H9 (cell line): ENCODE data around the gene MFSD6. TPM values are rescaled to one million over a fixed set of nuclear protein-coding genes. Genes with fewer than 3 reads are reported as not detected.

Experiments
- DNase-seq: peaks from one replicate; pipeline ENCODE4 v3.0.0-alpha.2; 2017
- H2AFZ ChIP-seq: one replicate; pipeline ENCODE4 v1.6.1; 2013; ENCODE audit warnings: mild to moderate bottlenecking, low read length, control low read depth, moderate library complexity
- H2AK5ac ChIP-seq: 2 replicates; pipeline ENCODE4 v1.6.1; 2013; ENCODE audit warnings: low read length, control low read depth, mixed read lengths; ENCODE audit not compliant: insufficient read length
- H2BK120ac ChIP-seq: one replicate; pipeline ENCODE4 v1.6.1; 2013; ENCODE audit warnings: low read depth, mild to moderate bottlenecking, low read length, control low read depth, inconsistent platforms; ENCODE audit not compliant: poor library complexity, severe bottlenecking
- H2BK12ac ChIP-seq: 2 replicates; pipeline ENCODE4 v1.6.1; 2013; ENCODE audit warnings: low read length, control low read depth, mixed read lengths, low read depth; ENCODE audit not compliant: insufficient read length
- H2BK15ac ChIP-seq: 2 replicates; pipeline ENCODE4 v1.6.1; 2013; ENCODE audit warnings: low read depth, low read length, control low read depth
- H2BK20ac ChIP-seq: one replicate; pipeline ENCODE4 v1.6.1; 2013; ENCODE audit warnings: low read depth, mild to moderate bottlenecking, low read length, control low read depth, inconsistent platforms; ENCODE audit not compliant: poor library complexity, severe bottlenecking
- H2BK5ac ChIP-seq: 2 replicates; pipeline ENCODE4 v1.6.1; 2013; ENCODE audit warnings: low read length, control low read depth, mixed read lengths; ENCODE audit not compliant: insufficient read length
- H3K14ac ChIP-seq: 2 replicates; pipeline ENCODE4 v1.6.1; 2013; ENCODE audit warnings: low read length, control low read depth; ENCODE audit not compliant: insufficient read depth
- H3K18ac ChIP-seq: 2 replicates; pipeline ENCODE4 v1.6.1; 2013; ENCODE audit warnings: low read depth, mild to moderate bottlenecking, mixed read lengths, low read length, control low read depth; ENCODE audit not compliant: insufficient read length
- H3K23ac ChIP-seq: 2 replicates; pipeline ENCODE4 v1.6.1; 2013; ENCODE audit warnings: low read length, control low read depth, mixed read lengths, low read depth; ENCODE audit not compliant: insufficient read length
- H3K23me2 ChIP-seq: 2 replicates; pipeline ENCODE4 v1.6.1; 2013; ENCODE audit warnings: low read depth, mild to moderate bottlenecking, mixed read lengths, low read length, control low read depth; ENCODE audit not compliant: insufficient read length, poor library complexity, severe bottlenecking
- H3K27ac ChIP-seq: 2 replicates; pipeline ENCODE4 v1.5.1; 2013; ENCODE audit warnings: low read length, control low read depth, mixed read lengths, low read depth; ENCODE audit not compliant: insufficient read length
- H3K27me3 ChIP-seq: 2 replicates; pipeline ENCODE4 v1.6.1; 2013; ENCODE audit warnings: low read length, control low read depth, inconsistent platforms; ENCODE audit not compliant: insufficient read depth
- H3K4ac ChIP-seq: 2 replicates; pipeline ENCODE4 v1.6.1; 2013; ENCODE audit warnings: low read depth, mild to moderate bottlenecking, control low read depth, inconsistent platforms, low read length, moderate library complexity
- H3K4me1 ChIP-seq: 2 replicates; pipeline ENCODE4 v1.6.1; 2013; ENCODE audit warnings: low read length, control low read depth, inconsistent platforms; ENCODE audit not compliant: insufficient read depth
- H3K4me2 ChIP-seq: 2 replicates; pipeline ENCODE4 v1.6.1; 2013; ENCODE audit warnings: low read length, control low read depth, mixed read lengths; ENCODE audit not compliant: insufficient read length, insufficient read depth
- H3K56ac ChIP-seq: 2 replicates; pipeline ENCODE4 v1.6.1; 2013; ENCODE audit warnings: low read depth, mild to moderate bottlenecking, mixed read lengths, low read length, control low read depth; ENCODE audit not compliant: insufficient read length
- H3K79me1 ChIP-seq: 2 replicates; pipeline ENCODE4 v1.6.1; 2013; ENCODE audit warnings: low read depth, mild to moderate bottlenecking, moderate library complexity, low read length, control low read depth, inconsistent platforms; ENCODE audit not compliant: insufficient read depth, poor library complexity, severe bottlenecking
- H3K79me2 ChIP-seq: 2 replicates; pipeline ENCODE4 v1.6.1; 2013; ENCODE audit warnings: low read length, control low read depth, inconsistent platforms; ENCODE audit not compliant: insufficient read depth
- H3K9ac ChIP-seq: 2 replicates; pipeline ENCODE4 v1.6.1; 2013; ENCODE audit warnings: low read length, control low read depth, mixed read lengths; ENCODE audit not compliant: insufficient read length; ENCODE audit errors: extremely low read depth
- H3K9me3 ChIP-seq: one replicate; pipeline ENCODE4 v1.6.1; 2013; ENCODE audit warnings: low read depth, low read length, inconsistent platforms; ENCODE audit not compliant: control insufficient read depth
- H3T11ph ChIP-seq: one replicate; pipeline ENCODE4 v1.6.1; 2013; ENCODE audit warnings: mild to moderate bottlenecking, low read length, control low read depth, inconsistent platforms
- H4K20me1 ChIP-seq: one replicate; pipeline ENCODE4 v1.6.1; 2013; ENCODE audit not compliant: control insufficient read depth, insufficient read length, insufficient read depth
- H4K5ac ChIP-seq: 2 replicates; pipeline ENCODE4 v1.6.1; 2013; ENCODE audit warnings: low read depth, mild to moderate bottlenecking, mixed read lengths, low read length, control low read depth; ENCODE audit not compliant: insufficient read length
- H4K8ac ChIP-seq: replicated peaks from 2 replicates; pipeline ENCODE4 v1.6.1; 2013; ENCODE audit warnings: low read length, control low read depth, mixed read lengths, low read depth; ENCODE audit not compliant: insufficient read length
- H4K91ac ChIP-seq: 2 replicates; pipeline ENCODE4 v1.6.1; 2013; ENCODE audit warnings: low read depth, mild to moderate bottlenecking, moderate library complexity, mixed read lengths, low read length, control low read depth; ENCODE audit not compliant: insufficient read length
- H3K27ac Mint-ChIP-seq, 3 experiments: 2 replicates in 2 of 3; 3 replicates in 1 of 3; pipeline ENCODE4 v1.8.0; 2020 to 2021; ENCODE audit warnings: mixed read lengths in 3 of 3, mild to moderate bottlenecking in 1 of 3, moderate library complexity in 1 of 3
- H3K27me3 Mint-ChIP-seq: 2 replicates; pipeline ENCODE4 v1.8.0; 2021; ENCODE audit warnings: low read depth, mild to moderate bottlenecking, moderate library complexity, mixed read lengths
- H3K36me3 Mint-ChIP-seq, 3 experiments: 2 replicates in 2 of 3; 3 replicates in 1 of 3; pipeline ENCODE4 v1.8.0; 2020 to 2021; ENCODE audit warnings: low read depth in 3 of 3, mixed read lengths in 3 of 3; ENCODE audit not compliant: insufficient read depth in 1 of 3
- H3K4me1 Mint-ChIP-seq, 2 experiments: 2 replicates each; pipeline ENCODE4 v1.8.0; 2020; ENCODE audit warnings: mixed read lengths in 2 of 2
- H3K4me3 Mint-ChIP-seq, 2 experiments: 2 replicates in 1 of 2; 3 replicates in 1 of 2; pipeline ENCODE4 v1.8.0; 2020 to 2021; ENCODE audit warnings: mild to moderate bottlenecking in 2 of 2, mixed read lengths in 2 of 2, moderate library complexity in 1 of 2
- H3K9me3 Mint-ChIP-seq, 2 experiments: 2 replicates in 1 of 2; 3 replicates in 1 of 2; pipeline ENCODE4 v1.8.0; 2020; ENCODE audit warnings: mild to moderate bottlenecking in 2 of 2, mixed read lengths in 2 of 2, moderate library complexity in 1 of 2
- CTCF ChIP-seq: fragments of 200-600 bp; sonication (generic); conservative IDR thresholded peaks from 3 replicates; pipeline ENCODE4 v1.8.0; 2021; ENCODE audit warnings: antibody characterized with exemption, mild to moderate bottlenecking
- WGBS: extraction: QIAGEN DNeasy Blood & Tissue Kit; methylation state at CpG from one replicate; pipeline ENCODE4 v1.1.7; 2013; ENCODE audit warnings: missing lambda C conversion rate, low lambda C conversion rate, mixed read lengths; ENCODE audit not compliant: insufficient read length; ENCODE audit errors: extremely low coverage; 5-methylcytosine and 5-hydroxymethylcytosine counted together
- total RNA-seq: library from RNA; stranded (reverse); gene quantifications from 2 replicates; pipeline ENCODE4 v1.2.1, GENCODE V29; 2021

MFSD6 gene
- total RNA-seq, 1 experiment from 2014 or later: 4.0 TPM

GRCh38 chr2:190457256-190457655, 49.1 kb downstream of the MFSD6 start:
- Histone ChIP-seq H2BK15ac (no peak overlapping the region), H3K79me1 (no peaks in the 10 kb centered on the region), H3K79me2 (no peaks in the 10 kb centered on the region), H2BK20ac (no peak overlapping the region), H4K91ac (no peak overlapping the region), H2BK12ac (no peak overlapping the region), H2AK5ac (no peak overlapping the region), H3K4ac (no peak overlapping the region), H3K14ac (no peak overlapping the region), H3K56ac (no peak overlapping the region), H2BK120ac (no peak overlapping the region), H3K9me3 (no peaks in the 10 kb centered on the region), H3K9ac (no peak overlapping the region), H4K20me1 (no peaks in the 10 kb centered on the region), H3K27me3 (no peaks in the 10 kb centered on the region), H3K4me2 (no peak overlapping the region), H2AFZ (no peak overlapping the region), H3K23me2 (no peaks in the 10 kb centered on the region), H3K27ac (no peak overlapping the region), H4K8ac (no peak overlapping the region), H3K18ac (no peak overlapping the region), H3K4me1 (no peaks in the 10 kb centered on the region), H2BK5ac (no peak overlapping the region), H3K23ac (no peak overlapping the region), H4K5ac (no peak overlapping the region), H3T11ph (no peak overlapping the region)
- WGBS: no CpG with 5 or more reads among the region's 2 CpGs
- Mint-ChIP-seq H3K27ac (no peak overlapping the region), H3K4me1 (no peaks in the 10 kb centered on the region), H3K36me3 (no peaks in the 10 kb centered on the region), H3K4me3 (no peak overlapping the region), H3K27me3 (no peaks in the 10 kb centered on the region), H3K9me3 (no peaks in the 10 kb centered on the region)
- TF ChIP-seq CTCF: no peak
- no peak for DNase-seq
